Activated naive CD4-positive, alpha-beta T cell (primary cell): ENCODE results near the gene MAS1L.

Source experiments
- DNase-seq, 4 experiments: peaks; one replicate each; lab custom pipeline; 2025; lab: John Stamatoyannopoulos, UW

The MAS1L gene

GRCh38 chr6:29510202-29510601 is 22.4 kb upstream of the MAS1L start:
- DNase-seq, result no peak

- DNase-seq, result no peak
Observed at GRCh38 chr6:29509711-29510110, 22.0 kb upstream of the MAS1L start.

- DNase-seq, result no peak
Observed at GRCh38 chr6:29509239-29509638, 21.5 kb upstream of the MAS1L start.

GRCh38 chr6:29507319-29507718 is 19.6 kb upstream of the MAS1L start:
- DNase-seq, result no peak

- no peak for DNase-seq
Observed at GRCh38 chr6:29506446-29507067, 18.8 kb upstream of the MAS1L start.

GRCh38 chr6:29505808-29506207 is 18.1 kb upstream of the MAS1L start:
- DNase-seq, result no peak

- DNase-seq, result no peak
Observed at GRCh38 chr6:29504961-29505360, 17.2 kb upstream of the MAS1L start.

- no peak for DNase-seq
Observed at GRCh38 chr6:29502597-29502996, 14.8 kb upstream of the MAS1L start.

- no peak for DNase-seq
Observed at GRCh38 chr6:29502181-29502580, 14.4 kb upstream of the MAS1L start.

GRCh38 chr6:29501106-29501505 is 13.3 kb upstream of the MAS1L start:
- no peak for DNase-seq

GRCh38 chr6:29500594-29500993 is 12.8 kb upstream of the MAS1L start:
- no peak for DNase-seq

- DNase-seq, result no peak
Observed at GRCh38 chr6:29499704-29500103, 11.9 kb upstream of the MAS1L start.

GRCh38 chr6:29496961-29497360 is 9.2 kb upstream of the MAS1L start:
- no peak for DNase-seq

GRCh38 chr6:29495571-29495970 is 7.8 kb upstream of the MAS1L start:
- DNase-seq, result no peak

- no peak for DNase-seq
Observed at GRCh38 chr6:29494131-29494530, 6.4 kb upstream of the MAS1L start.

- no peak for DNase-seq
Observed at GRCh38 chr6:29493261-29493660, 5.5 kb upstream of the MAS1L start.

- DNase-seq, result no peak
Observed at GRCh38 chr6:29491574-29491973, 3.8 kb upstream of the MAS1L start.

- DNase-seq, result no peak
Observed at GRCh38 chr6:29490552-29490951, 2.8 kb upstream of the MAS1L start.

- no peak for DNase-seq
Observed at GRCh38 chr6:29490055-29490454, 2.3 kb upstream of the MAS1L start.

GRCh38 chr6:29489286-29489685 is 1.5 kb upstream of the MAS1L start:
- no peak for DNase-seq

GRCh38 chr6:29488874-29489273 is 1.1 kb upstream of the MAS1L start:
- DNase-seq, result no peak

- DNase-seq, result no peak
Observed at GRCh38 chr6:29487131-29487530, 625 bp downstream of the MAS1L start.

GRCh38 chr6:29486577-29486976 is 1.2 kb downstream of the MAS1L start:
- DNase-seq, result no peak

- DNase-seq, result no peak
Observed at GRCh38 chr6:29483735-29484134, 4.0 kb downstream of the MAS1L start.

GRCh38 chr6:29483186-29483585 is 4.6 kb downstream of the MAS1L start:
- no peak for DNase-seq
